WTC11 (cell line): ENCODE results near the gene GPC6. TPM values are rescaled to one million over a fixed set of nuclear protein-coding genes. Genes with fewer than 3 reads are reported as not detected.

ENCODE experiments used
- ATAC-seq: fragments of 200-7000 bp; cut with Tn5 transposase; 2 replicates; pipeline ENCODE4 v1.10.0; 2021; ENCODE audit warnings: mild to moderate bottlenecking, moderate library complexity
- CTCF ChIA-PET: fragments of 300-600 bp; sonication (Branson Sonifier 250); formaldehyde crosslinking; loops from one replicate; lab custom pipeline; 2021; ENCODE audit warnings: antibody characterized with exemption; lab: Charles Lee
- POLR2A ChIA-PET: fragments of 350-600 bp; sonication (Branson Sonifier 250); formaldehyde crosslinking; loops from one replicate; lab custom pipeline; 2021; ENCODE audit warnings: antibody characterized with exemption; lab: Charles Lee
- DNase-seq: peaks from one replicate; pipeline ENCODE4 v3.0.0; 2021; ENCODE audit warnings: low spot score
- H3K27ac Mint-ChIP-seq: 2 replicates; pipeline ENCODE4 v1.8.0; 2021; ENCODE audit warnings: mixed read lengths
- H3K27me3 Mint-ChIP-seq: 2 replicates; pipeline ENCODE4 v1.8.0; 2021; ENCODE audit warnings: low read depth, mild to moderate bottlenecking, moderate library complexity, mixed read lengths
- H3K36me3 Mint-ChIP-seq: 2 replicates; pipeline ENCODE4 v1.8.0; 2021; ENCODE audit warnings: mixed read lengths
- H3K4me1 Mint-ChIP-seq: 2 replicates; pipeline ENCODE4 v1.8.0; 2022; ENCODE audit warnings: mixed read lengths
- H3K4me3 Mint-ChIP-seq: 2 replicates; pipeline ENCODE4 v1.8.0; 2021; ENCODE audit warnings: mild to moderate bottlenecking, moderate library complexity, mixed read lengths
- H3K9me3 Mint-ChIP-seq: 2 replicates; pipeline ENCODE4 v1.8.0; 2021; ENCODE audit warnings: mixed read lengths
- ATF1 ChIP-seq: sonication (generic); formaldehyde crosslinking; IDR thresholded peaks from 2 replicates; pipeline ENCODE4 v1.8.1; 2023; ENCODE audit warnings: mild to moderate bottlenecking, moderate library complexity, missing genetic modification reagents
- ELF4 ChIP-seq: sonication (generic); formaldehyde crosslinking; IDR thresholded peaks from 2 replicates; pipeline ENCODE4 v1.8.1; 2022; ENCODE audit warnings: low read depth, mild to moderate bottlenecking, moderate library complexity, missing genetic modification reagents
- EMX1 ChIP-seq: fragments of 250-450 bp; sonication (Bioruptor Pico); IDR thresholded peaks from 2 replicates; pipeline ENCODE4 v1.8.0; 2021; ENCODE audit warnings: mild to moderate bottlenecking
- ETV6 ChIP-seq: sonication (generic); formaldehyde crosslinking; IDR thresholded peaks from 2 replicates; pipeline ENCODE4 v1.8.1; 2022; ENCODE audit warnings: mild to moderate bottlenecking, missing genetic modification reagents
- FOXP1 ChIP-seq: sonication (generic); formaldehyde crosslinking; IDR thresholded peaks from 2 replicates; pipeline ENCODE4 v1.8.0; 2022; ENCODE audit warnings: missing genetic modification reagents, mild to moderate bottlenecking, moderate library complexity, borderline replicate concordance
- GRHL2 ChIP-seq: fragments of 250-450 bp; sonication (Bioruptor Pico); IDR thresholded peaks from 2 replicates; pipeline ENCODE4 v1.8.0; 2022; ENCODE audit warnings: mild to moderate bottlenecking, moderate library complexity; ENCODE audit not compliant: insufficient replicate concordance, severe bottlenecking
- IRF1 ChIP-seq: sonication (generic); formaldehyde crosslinking; IDR thresholded peaks from 2 replicates; pipeline ENCODE4 v1.8.0; 2023; ENCODE audit warnings: missing genetic modification reagents
- IRF2 ChIP-seq: sonication (generic); formaldehyde crosslinking; IDR thresholded peaks from 2 replicates; pipeline ENCODE4 v1.8.0; 2022; ENCODE audit warnings: low read depth, missing genetic modification reagents, borderline replicate concordance
- JAZF1 ChIP-seq: fragments of 250-450 bp; sonication (Bioruptor Pico); IDR thresholded peaks from 2 replicates; pipeline ENCODE4 v1.9.0; 2021; ENCODE audit warnings: moderate library complexity, mild to moderate bottlenecking, inconsistent platforms
- MXD4 ChIP-seq: fragments of 250-450 bp; sonication (Bioruptor Pico); IDR thresholded peaks from 2 replicates; pipeline ENCODE4 v1.8.0; 2021; ENCODE audit warnings: mild to moderate bottlenecking, moderate library complexity, borderline replicate concordance
- RELA ChIP-seq: sonication (generic); formaldehyde crosslinking; IDR thresholded peaks from 2 replicates; pipeline ENCODE4 v1.8.1; 2022; ENCODE audit warnings: missing genetic modification reagents, mild to moderate bottlenecking, borderline replicate concordance
- ZBTB43 ChIP-seq: sonication (generic); formaldehyde crosslinking; IDR thresholded peaks from 2 replicates; pipeline ENCODE4 v1.8.1; 2023; ENCODE audit warnings: mild to moderate bottlenecking, missing genetic modification reagents
- ZNF138 ChIP-seq: sonication (generic); formaldehyde crosslinking; conservative IDR thresholded peaks from 2 replicates; pipeline ENCODE4 v1.8.1; 2022; ENCODE audit warnings: mild to moderate bottlenecking, moderate library complexity, missing genetic modification reagents
- ZNF263 ChIP-seq: sonication (generic); formaldehyde crosslinking; IDR thresholded peaks from 2 replicates; pipeline ENCODE4 v1.8.1; 2022; ENCODE audit warnings: low read depth, mild to moderate bottlenecking, moderate library complexity, missing genetic modification reagents
- ZNF416 ChIP-seq: fragments of 250-450 bp; sonication (Bioruptor Pico); IDR thresholded peaks from 2 replicates; pipeline ENCODE4 v1.9.0; 2021; ENCODE audit warnings: mild to moderate bottlenecking, inconsistent platforms
- total RNA-seq: library from RNA; stranded (reverse); gene quantifications from 3 replicates; pipeline ENCODE4 v1.2.3, GENCODE V29; 2021
- TF ChIP-seq, protein P1 (sequence below): sonication (generic); formaldehyde crosslinking; conservative IDR thresholded peaks from 2 replicates; pipeline ENCODE4 v1.8.1; 2023; ENCODE audit warnings: mild to moderate bottlenecking, low read depth, missing genetic modification reagents, moderate library complexity
- TF ChIP-seq, protein P2 (sequence below): fragments of 250-450 bp; sonication (Bioruptor Pico); IDR thresholded peaks from 2 replicates; pipeline ENCODE4 v1.9.0; 2021; ENCODE audit warnings: mild to moderate bottlenecking
- TF ChIP-seq, protein P3 (sequence below): sonication (generic); formaldehyde crosslinking; IDR thresholded peaks from 2 replicates; pipeline ENCODE4 v1.8.1; 2022; ENCODE audit warnings: mild to moderate bottlenecking, moderate library complexity, missing genetic modification reagents
- TF ChIP-seq, protein P4 (sequence below): fragments of 250-450 bp; sonication (Bioruptor Pico); IDR thresholded peaks from 2 replicates; pipeline ENCODE4 v1.9.0; 2021; ENCODE audit warnings: moderate library complexity, mild to moderate bottlenecking, inconsistent platforms, borderline replicate concordance

Gene GPC6
- total RNA-seq, 1 experiment from 2014 or later = 19.5 TPM

GRCh38 chr13:94128430-94128829 is 901.8 kb downstream of the GPC6 start:
- ChIA-PET CTCF (no interaction called here), POLR2A (no interaction called here)
- Mint-ChIP-seq H3K4me3 (no peak overlapping the region), H3K4me1 (peaks cover 6% of the 10 kb centered on the region), H3K27ac (no peak overlapping the region), H3K9me3 (no peaks in the 10 kb centered on the region), H3K36me3 (no peaks in the 10 kb centered on the region), H3K27me3 (no peaks in the 10 kb centered on the region; the same call in none of the 2 replicates)
- DNase-seq = no peak
- TF ChIP-seq ZNF416 (no peak), ELF4 (CRISPR knock-in tag) (no peak), JAZF1 (CRISPR knock-in tag) (no peak), RELA (CRISPR knock-in tag) (no peak), EMX1 (CRISPR knock-in tag) (no peak), FOXP1 (CRISPR knock-in tag) (no peak), ZNF263 (CRISPR knock-in tag) (no peak), ETV6 (CRISPR knock-in tag) (no peak), MXD4 (CRISPR knock-in tag) (no peak), ZNF138 (no peak), ATF1 (CRISPR knock-in tag) (no peak), IRF1 (CRISPR knock-in tag) (no peak), IRF2 (no peak), ZBTB43 (CRISPR knock-in tag) (no peak), GRHL2 (no peak)
- TF ChIP-seq, protein P1, sequence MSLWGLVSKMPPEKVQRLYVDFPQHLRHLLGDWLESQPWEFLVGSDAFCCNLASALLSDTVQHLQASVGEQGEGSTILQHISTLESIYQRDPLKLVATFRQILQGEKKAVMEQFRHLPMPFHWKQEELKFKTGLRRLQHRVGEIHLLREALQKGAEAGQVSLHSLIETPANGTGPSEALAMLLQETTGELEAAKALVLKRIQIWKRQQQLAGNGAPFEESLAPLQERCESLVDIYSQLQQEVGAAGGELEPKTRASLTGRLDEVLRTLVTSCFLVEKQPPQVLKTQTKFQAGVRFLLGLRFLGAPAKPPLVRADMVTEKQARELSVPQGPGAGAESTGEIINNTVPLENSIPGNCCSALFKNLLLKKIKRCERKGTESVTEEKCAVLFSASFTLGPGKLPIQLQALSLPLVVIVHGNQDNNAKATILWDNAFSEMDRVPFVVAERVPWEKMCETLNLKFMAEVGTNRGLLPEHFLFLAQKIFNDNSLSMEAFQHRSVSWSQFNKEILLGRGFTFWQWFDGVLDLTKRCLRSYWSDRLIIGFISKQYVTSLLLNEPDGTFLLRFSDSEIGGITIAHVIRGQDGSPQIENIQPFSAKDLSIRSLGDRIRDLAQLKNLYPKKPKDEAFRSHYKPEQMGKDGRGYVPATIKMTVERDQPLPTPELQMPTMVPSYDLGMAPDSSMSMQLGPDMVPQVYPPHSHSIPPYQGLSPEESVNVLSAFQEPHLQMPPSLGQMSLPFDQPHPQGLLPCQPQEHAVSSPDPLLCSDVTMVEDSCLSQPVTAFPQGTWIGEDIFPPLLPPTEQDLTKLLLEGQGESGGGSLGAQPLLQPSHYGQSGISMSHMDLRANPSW (CRISPR knock-in tag) = no peak
- TF ChIP-seq, protein P2, sequence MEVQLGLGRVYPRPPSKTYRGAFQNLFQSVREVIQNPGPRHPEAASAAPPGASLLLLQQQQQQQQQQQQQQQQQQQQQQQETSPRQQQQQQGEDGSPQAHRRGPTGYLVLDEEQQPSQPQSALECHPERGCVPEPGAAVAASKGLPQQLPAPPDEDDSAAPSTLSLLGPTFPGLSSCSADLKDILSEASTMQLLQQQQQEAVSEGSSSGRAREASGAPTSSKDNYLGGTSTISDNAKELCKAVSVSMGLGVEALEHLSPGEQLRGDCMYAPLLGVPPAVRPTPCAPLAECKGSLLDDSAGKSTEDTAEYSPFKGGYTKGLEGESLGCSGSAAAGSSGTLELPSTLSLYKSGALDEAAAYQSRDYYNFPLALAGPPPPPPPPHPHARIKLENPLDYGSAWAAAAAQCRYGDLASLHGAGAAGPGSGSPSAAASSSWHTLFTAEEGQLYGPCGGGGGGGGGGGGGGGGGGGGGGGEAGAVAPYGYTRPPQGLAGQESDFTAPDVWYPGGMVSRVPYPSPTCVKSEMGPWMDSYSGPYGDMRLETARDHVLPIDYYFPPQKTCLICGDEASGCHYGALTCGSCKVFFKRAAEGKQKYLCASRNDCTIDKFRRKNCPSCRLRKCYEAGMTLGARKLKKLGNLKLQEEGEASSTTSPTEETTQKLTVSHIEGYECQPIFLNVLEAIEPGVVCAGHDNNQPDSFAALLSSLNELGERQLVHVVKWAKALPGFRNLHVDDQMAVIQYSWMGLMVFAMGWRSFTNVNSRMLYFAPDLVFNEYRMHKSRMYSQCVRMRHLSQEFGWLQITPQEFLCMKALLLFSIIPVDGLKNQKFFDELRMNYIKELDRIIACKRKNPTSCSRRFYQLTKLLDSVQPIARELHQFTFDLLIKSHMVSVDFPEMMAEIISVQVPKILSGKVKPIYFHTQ (CRISPR knock-in tag) = no peak
- TF ChIP-seq, protein P3, sequence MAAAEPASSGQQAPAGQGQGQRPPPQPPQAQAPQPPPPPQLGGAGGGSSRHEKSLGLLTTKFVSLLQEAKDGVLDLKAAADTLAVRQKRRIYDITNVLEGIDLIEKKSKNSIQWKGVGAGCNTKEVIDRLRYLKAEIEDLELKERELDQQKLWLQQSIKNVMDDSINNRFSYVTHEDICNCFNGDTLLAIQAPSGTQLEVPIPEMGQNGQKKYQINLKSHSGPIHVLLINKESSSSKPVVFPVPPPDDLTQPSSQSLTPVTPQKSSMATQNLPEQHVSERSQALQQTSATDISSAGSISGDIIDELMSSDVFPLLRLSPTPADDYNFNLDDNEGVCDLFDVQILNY (CRISPR knock-in tag) = no peak
- TF ChIP-seq, protein P4, sequence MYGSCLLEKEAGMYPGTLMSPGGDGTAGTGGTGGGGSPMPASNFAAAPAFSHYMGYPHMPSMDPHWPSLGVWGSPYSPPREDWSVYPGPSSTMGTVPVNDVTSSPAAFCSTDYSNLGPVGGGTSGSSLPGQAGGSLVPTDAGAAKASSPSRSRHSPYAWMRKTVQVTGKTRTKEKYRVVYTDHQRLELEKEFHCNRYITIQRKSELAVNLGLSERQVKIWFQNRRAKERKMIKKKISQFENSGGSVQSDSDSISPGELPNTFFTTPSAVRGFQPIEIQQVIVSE (CRISPR knock-in tag) = no peak
- ATAC-seq = no peak
